Measurements from ENCODE around the gene MATK.

The MATK gene

DNA sequence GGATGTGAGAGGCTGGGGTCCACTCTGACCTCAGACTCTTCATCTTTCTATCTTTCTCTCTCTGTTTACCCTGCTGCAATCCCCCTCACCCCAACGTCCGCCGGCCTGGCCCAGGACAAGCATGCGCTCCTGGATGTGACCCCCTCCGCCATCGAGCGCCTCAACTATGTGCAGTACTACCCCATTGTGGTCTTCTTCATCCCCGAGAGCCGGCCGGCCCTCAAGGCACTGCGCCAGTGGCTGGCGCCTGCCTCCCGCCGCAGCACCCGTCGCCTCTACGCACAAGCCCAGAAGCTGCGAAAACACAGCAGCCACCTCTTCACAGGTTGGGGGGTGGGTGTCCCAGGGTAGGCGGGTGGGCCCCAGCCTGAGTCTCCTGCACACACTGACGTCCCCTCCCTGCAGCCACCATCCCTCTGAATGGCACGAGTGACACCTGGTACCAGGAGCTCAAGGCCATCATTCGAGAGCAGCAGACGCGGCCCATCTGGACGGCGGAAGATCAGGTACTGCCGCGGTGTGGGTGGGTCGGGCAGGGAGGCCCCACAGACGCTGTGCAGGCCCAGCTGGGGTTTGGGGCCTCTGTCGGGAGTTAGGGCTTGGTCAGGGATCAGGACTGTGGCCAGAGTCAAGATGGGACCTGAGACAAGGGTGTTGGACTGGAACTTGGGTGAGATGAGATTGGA is 39.7 kb downstream of the MATK start:
- DNase-seq (ENCODE audit: low read depth, low spot score), result no peak

DNA sequence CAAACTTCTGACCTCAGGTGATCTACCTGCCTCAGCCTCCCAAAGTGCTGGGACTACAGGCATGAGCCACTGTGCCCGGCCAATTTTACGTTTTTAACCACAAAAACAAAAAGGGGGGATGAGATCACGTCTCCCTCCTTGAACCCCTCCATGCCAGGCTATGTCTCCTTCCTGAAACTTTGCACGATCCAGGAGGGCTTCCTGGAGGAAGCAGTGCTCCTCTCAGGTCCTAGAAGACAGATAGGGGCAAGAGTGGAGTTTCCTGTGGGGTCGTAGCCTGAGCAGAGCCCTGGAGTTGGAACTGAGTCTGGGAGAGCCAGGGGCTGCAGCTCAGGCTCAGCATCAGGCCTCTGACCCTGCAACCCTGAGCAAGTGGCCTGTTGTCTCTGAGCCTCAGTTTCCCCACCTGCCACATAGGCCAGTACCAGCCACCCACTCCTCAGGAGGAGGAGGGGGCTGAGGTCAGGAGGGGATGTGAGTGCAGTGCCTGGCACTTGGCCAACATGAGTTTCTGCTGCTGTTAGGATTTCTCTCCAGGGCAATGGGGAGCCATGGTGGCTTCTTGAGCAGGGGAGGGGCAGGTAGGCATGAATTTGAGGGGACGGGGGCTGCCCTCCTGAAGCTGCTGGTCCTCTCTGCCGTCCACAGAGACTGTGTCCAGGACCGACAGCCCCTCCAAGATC is 40.7 kb downstream of the MATK start:
- Histone ChIP-seq H3K9ac (ENCODE audit: insufficient read length) (no peak overlapping the region), H3K27ac (no peak overlapping the region), H3K9me3 (ENCODE audit: low read depth, low read length) (no peaks in the 10 kb centered on the region), H3K36me3 (ENCODE audit: insufficient read depth, low read length) (no peaks in the 10 kb centered on the region), H3K4me3 (no peak overlapping the region)
- no peak for DNase-seq (ENCODE audit: low read depth, low spot score)
- TF ChIP-seq EZH2 (IDR thresholded peaks at IDR 0.05) (no peak), POLR2AphosphoS5 (IDR thresholded peaks at IDR 0.05; ENCODE audit: borderline replicate concordance, low read depth, low read length) (no peak), FOXP2 (optimal IDR thresholded peaks at IDR 0.05; ENCODE audit: control extremely low read depth, extremely low read length, insufficient read depth) (no peak)

More for the DNA sequence above, 39.7 kb downstream of the MATK start:
- no peak overlapping the region for H3K9ac ChIP-seq (ENCODE audit: insufficient read length)
- TF ChIP-seq POLR2AphosphoS5 (IDR thresholded peaks at IDR 0.05; ENCODE audit: borderline replicate concordance, low read depth, low read length), result no peak
- TF ChIP-seq FOXP2 (optimal IDR thresholded peaks at IDR 0.05; ENCODE audit: control extremely low read depth, extremely low read length, insufficient read depth), result no peak
- no peak for TF ChIP-seq EZH2 (IDR thresholded peaks at IDR 0.05)
- H3K4me3 ChIP-seq, result no peak overlapping the region
- no peaks in the 10 kb centered on the region for H3K36me3 ChIP-seq (ENCODE audit: insufficient read depth, low read length)
- H3K27ac ChIP-seq, result no peak overlapping the region
- no peaks in the 10 kb centered on the region for H3K9me3 ChIP-seq (ENCODE audit: low read depth, low read length)

DNA sequence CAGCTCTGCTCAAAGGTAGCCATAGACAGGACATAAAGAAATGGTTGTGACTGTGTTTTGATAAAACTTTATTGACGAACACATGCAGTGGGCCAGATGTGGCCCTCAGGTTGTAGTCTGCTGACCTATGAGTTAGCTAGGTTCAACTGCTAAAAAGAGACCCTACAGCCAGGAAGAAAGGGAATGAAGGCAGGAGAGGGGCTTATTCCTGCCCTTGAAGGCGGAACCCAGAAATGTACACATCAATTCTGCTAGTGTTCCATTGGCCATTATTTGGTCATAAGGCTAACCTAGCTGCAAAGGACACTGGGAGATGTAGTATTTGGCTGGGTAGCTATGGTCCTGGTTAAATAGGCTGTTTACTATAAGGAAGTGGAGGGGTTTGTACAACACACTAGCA is 42.7 kb downstream of the MATK start:
- no peak overlapping the region for H3K27ac ChIP-seq
- H3K9me3 ChIP-seq (ENCODE audit: low read depth, low read length), result no peaks in the 10 kb centered on the region
- TF ChIP-seq FOXP2 (optimal IDR thresholded peaks at IDR 0.05; ENCODE audit: control extremely low read depth, extremely low read length, insufficient read depth), result no peak
- TF ChIP-seq EZH2 (IDR thresholded peaks at IDR 0.05), result no peak
- TF ChIP-seq POLR2AphosphoS5 (IDR thresholded peaks at IDR 0.05; ENCODE audit: borderline replicate concordance, low read depth, low read length), result no peak
- no peak overlapping the region for H3K9ac ChIP-seq (ENCODE audit: insufficient read length)
- DNase-seq (ENCODE audit: low read depth, low spot score), result no peak
- no peaks in the 10 kb centered on the region for H3K36me3 ChIP-seq (ENCODE audit: insufficient read depth, low read length)
- H3K4me3 ChIP-seq, result no peak overlapping the region

DNA sequence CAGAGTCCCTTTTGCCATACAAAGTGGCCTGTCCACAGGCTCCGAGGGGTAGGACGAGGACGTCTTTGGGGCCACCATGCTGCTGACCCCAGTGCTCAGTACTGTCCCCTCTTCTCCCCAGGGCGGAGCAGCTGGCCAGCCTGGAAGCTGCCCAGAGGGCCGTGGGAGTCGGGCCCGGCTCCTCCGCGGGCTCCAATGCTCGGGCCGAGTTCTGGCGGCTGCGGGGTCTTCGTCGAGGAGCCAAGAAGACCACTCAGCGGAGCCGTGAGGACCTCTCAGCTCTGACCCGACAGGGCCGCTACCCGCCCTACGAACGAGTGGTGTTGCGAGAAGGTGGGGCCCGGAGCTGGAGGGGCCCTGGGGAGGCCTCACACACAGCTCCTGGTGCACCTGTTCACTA is 45.8 kb downstream of the MATK start:
- Histone ChIP-seq H3K9me3 (ENCODE audit: low read depth, low read length) (no peaks in the 10 kb centered on the region), H3K36me3 (ENCODE audit: insufficient read depth, low read length) (no peaks in the 10 kb centered on the region), H3K4me3 (no peak overlapping the region), H3K27ac (no peak overlapping the region), H3K9ac (ENCODE audit: insufficient read length) (no peak overlapping the region)
- DNase-seq (ENCODE audit: low read depth, low spot score), result no peak
- TF ChIP-seq POLR2AphosphoS5 (IDR thresholded peaks at IDR 0.05; ENCODE audit: borderline replicate concordance, low read depth, low read length) (no peak), EZH2 (IDR thresholded peaks at IDR 0.05) (no peak), FOXP2 (optimal IDR thresholded peaks at IDR 0.05; ENCODE audit: control extremely low read depth, extremely low read length, insufficient read depth) (no peak)

DNA sequence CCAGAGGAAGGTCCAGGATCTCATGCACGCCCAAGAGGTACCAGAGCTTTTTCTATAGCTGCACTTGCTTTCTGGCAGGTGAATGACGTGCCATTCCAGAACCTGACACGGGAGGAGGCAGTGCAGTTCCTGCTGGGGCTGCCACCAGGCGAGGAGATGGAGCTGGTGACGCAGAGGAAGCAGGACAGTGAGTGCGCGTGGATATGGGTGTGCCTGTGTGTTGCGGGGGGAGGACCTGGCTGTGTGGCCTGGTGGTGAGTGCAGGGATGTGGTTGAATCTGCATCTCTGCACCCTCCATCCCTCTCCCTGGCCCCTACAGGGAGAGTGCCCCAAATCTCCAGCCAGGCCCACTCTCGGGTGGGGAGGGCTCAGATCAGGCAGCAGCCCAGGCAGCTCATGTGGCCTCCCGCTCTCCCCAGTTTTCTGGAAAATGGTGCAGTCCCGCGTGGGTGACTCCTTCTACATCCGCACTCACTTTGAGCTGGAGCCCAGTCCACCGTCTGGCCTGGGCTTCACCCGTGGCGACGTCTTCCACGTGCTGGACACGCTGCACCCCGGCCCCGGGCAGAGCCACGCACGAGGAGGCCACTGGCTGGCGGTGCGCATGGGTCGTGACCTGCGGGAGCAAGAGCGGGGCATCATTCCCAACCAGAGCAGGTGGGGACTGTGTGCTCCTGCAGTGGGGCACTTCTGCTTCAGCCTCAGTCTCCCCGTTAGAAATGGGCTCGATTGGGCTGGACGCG is 47.5 kb downstream of the MATK start:
- Histone ChIP-seq H3K4me3 (no peak overlapping the region), H3K27ac (no peak overlapping the region), H3K36me3 (ENCODE audit: insufficient read depth, low read length) (no peaks in the 10 kb centered on the region), H3K9ac (ENCODE audit: insufficient read length) (no peak overlapping the region), H3K9me3 (ENCODE audit: low read depth, low read length) (no peaks in the 10 kb centered on the region)
- TF ChIP-seq FOXP2 (optimal IDR thresholded peaks at IDR 0.05; ENCODE audit: control extremely low read depth, extremely low read length, insufficient read depth), result no peak
- TF ChIP-seq EZH2 (IDR thresholded peaks at IDR 0.05), result no peak
- TF ChIP-seq POLR2AphosphoS5 (IDR thresholded peaks at IDR 0.05; ENCODE audit: borderline replicate concordance, low read depth, low read length), result no peak
- no peak for DNase-seq (ENCODE audit: low read depth, low spot score)

DNA sequence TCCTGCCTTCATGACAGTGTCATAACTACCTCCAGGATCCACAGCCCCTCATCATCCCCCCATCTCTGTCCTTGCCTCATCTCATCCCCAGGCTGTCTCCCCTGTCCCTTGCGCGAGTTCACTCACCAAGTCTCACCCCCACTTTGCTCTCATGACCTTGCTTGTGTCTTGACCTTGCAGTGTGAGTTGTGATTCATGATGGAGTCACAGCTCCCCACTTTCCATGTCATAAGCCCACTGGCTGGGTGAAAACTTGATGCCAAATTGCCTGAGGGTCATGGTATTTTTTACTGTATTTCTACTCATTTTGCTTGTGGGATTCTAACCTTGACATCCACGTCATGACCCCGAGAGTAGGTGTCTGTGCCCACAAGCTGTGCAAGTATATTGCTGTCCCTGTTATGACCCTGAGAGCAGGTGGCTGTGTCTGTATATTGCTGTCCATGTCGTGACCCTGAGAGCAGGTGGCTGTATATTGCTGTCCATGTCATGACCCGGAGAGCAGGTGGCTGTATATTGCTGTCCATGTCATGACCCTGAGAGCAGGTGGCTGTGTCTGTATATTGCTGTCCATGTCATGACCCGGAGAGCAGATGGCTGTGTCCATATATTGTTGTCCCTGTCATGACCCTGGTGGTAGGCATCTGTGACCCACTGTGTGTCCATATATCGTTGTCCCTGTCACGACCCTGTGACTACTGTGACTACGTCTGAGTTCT is 48.5 kb downstream of the MATK start:
- TF ChIP-seq POLR2AphosphoS5 (IDR thresholded peaks at IDR 0.05; ENCODE audit: borderline replicate concordance, low read depth, low read length), result no peak
- TF ChIP-seq FOXP2 (optimal IDR thresholded peaks at IDR 0.05; ENCODE audit: control extremely low read depth, extremely low read length, insufficient read depth), result no peak
- TF ChIP-seq EZH2 (IDR thresholded peaks at IDR 0.05), result no peak
- Histone ChIP-seq H3K9me3 (ENCODE audit: low read depth, low read length) (no peaks in the 10 kb centered on the region), H3K36me3 (ENCODE audit: insufficient read depth, low read length) (no peaks in the 10 kb centered on the region), H3K27ac (no peak overlapping the region), H3K4me3 (no peak overlapping the region), H3K9ac (ENCODE audit: insufficient read length) (no peak overlapping the region)
- no peak for DNase-seq (ENCODE audit: low read depth, low spot score)

DNA sequence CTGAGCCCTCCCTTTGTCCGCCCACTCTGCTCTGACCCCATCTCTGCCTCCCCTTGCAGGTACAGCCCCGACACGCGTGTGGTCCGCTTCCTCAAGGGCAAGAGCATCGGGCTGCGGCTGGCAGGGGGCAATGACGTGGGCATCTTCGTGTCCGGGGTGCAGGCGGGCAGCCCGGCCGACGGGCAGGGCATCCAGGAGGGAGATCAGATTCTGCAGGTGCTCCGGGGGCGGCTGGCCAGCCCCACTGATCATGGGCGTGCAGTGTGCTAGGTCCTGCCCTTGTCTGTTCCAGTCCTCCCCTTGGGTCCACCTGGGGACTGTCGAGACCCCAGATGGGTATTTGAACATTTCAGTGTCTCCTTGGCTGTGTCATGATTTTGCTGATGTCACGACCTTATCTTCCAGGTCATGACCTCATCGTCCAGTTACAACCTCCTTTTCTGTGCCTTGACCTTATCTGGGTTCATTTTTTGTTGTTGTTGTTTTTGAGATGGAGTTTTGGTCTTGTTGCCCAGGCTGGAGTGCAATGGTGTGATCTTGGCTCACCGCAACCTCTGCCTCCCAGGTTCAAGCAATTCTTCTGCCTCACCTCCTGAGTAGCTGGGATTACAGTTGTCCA is 50.0 kb downstream of the MATK start:
- TF ChIP-seq FOXP2 (optimal IDR thresholded peaks at IDR 0.05; ENCODE audit: control extremely low read depth, extremely low read length, insufficient read depth) (no peak), POLR2AphosphoS5 (IDR thresholded peaks at IDR 0.05; ENCODE audit: borderline replicate concordance, low read depth, low read length) (no peak)
- Histone ChIP-seq H3K9me3 (ENCODE audit: low read depth, low read length) (no peaks in the 10 kb centered on the region), H3K27ac (no peak overlapping the region), H3K4me3 (no peak overlapping the region), H3K36me3 (ENCODE audit: insufficient read depth, low read length) (no peaks in the 10 kb centered on the region), H3K9ac (ENCODE audit: insufficient read length) (no peak overlapping the region)
- no peak for DNase-seq (ENCODE audit: low read depth, low spot score)

DNA sequence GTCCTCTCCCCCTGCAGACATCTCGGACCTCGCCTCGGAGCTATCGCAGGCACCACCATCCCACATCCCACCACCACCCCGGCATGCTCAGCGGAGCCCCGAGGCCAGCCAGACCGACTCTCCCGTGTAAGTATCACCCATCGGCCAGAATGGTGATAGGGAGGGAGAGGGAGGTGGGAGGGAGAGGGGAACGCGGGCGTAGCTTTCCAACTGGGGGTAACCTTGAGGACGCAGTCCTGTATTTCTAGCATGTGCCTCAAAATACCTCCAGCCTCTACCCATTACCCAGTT is 51.9 kb downstream of the MATK start:
- no peak overlapping the region for H3K9ac ChIP-seq (ENCODE audit: insufficient read length)
- no peak overlapping the region for H3K27ac ChIP-seq
- H3K4me3 ChIP-seq, result no peak overlapping the region
- no peak for DNase-seq (ENCODE audit: low read depth, low spot score)
- no peaks in the 10 kb centered on the region for H3K9me3 ChIP-seq (ENCODE audit: low read depth, low read length)
- no peak for TF ChIP-seq POLR2AphosphoS5 (IDR thresholded peaks at IDR 0.05; ENCODE audit: borderline replicate concordance, low read depth, low read length)
- no peak for TF ChIP-seq FOXP2 (optimal IDR thresholded peaks at IDR 0.05; ENCODE audit: control extremely low read depth, extremely low read length, insufficient read depth)
- TF ChIP-seq EZH2 (IDR thresholded peaks at IDR 0.05), result no peak
- H3K36me3 ChIP-seq (ENCODE audit: insufficient read depth, low read length), result no peaks in the 10 kb centered on the region
